HepG2 (cell line): ENCODE data around the gene PGA5. TPM values are rescaled to one million over a fixed set of nuclear protein-coding genes. Genes with fewer than 3 reads are reported as not detected.

Experiments
- BRCA1 ChIP-seq: sonication (generic); formaldehyde crosslinking; IDR thresholded peaks from 2 replicates; pipeline ENCODE4 v1.4.0; 2020; ENCODE audit warnings: missing genetic modification reagents
- CSRNP2 ChIP-seq: sonication (generic); formaldehyde crosslinking; conservative IDR thresholded peaks from 2 replicates; pipeline ENCODE4 v1.8.0; 2022; ENCODE audit warnings: low read depth, missing genetic modification reagents
- DNMT1 ChIP-seq: sonication (generic); formaldehyde crosslinking; IDR thresholded peaks from 2 replicates; pipeline ENCODE4 v1.5.1; 2020; ENCODE audit warnings: mild to moderate bottlenecking, missing genetic modification reagents
- FOXJ3 ChIP-seq: sonication (generic); formaldehyde crosslinking; IDR thresholded peaks from 2 replicates; pipeline ENCODE4 v1.4.0; 2020; ENCODE audit warnings: missing genetic modification reagents, mild to moderate bottlenecking, borderline replicate concordance
- FOXK1 ChIP-seq: sonication (generic); formaldehyde crosslinking; IDR thresholded peaks from 2 replicates; pipeline ENCODE4 v1.4.0; 2020; ENCODE audit warnings: low read depth, missing genetic modification reagents, borderline replicate concordance
- HBP1 ChIP-seq: IDR thresholded peaks from 2 replicates; pipeline ENCODE4 v1.6.1; 2016; ENCODE audit warnings: low read depth, control low read depth
- KAT8 ChIP-seq: IDR thresholded peaks from 2 replicates; pipeline ENCODE4 v1.6.1; 2016; ENCODE audit warnings: missing genetic modification reagents, missing compliant biosample characterization
- KDM5A ChIP-seq: fragments of 200-600 bp; sonication (generic); IDR thresholded peaks from 2 replicates; pipeline ENCODE4 v1.7.0; 2018; ENCODE audit warnings: antibody characterized with exemption, mild to moderate bottlenecking, low read length, borderline replicate concordance
- MLX ChIP-seq: IDR thresholded peaks from 2 replicates; pipeline ENCODE4 v1.6.1; 2016
- MXI1 ChIP-seq: IDR thresholded peaks from 3 replicates; pipeline ENCODE4 v1.6.1; 2012; ENCODE audit warnings: low read depth, low read length, inconsistent platforms, borderline replicate concordance
- NR2F2 ChIP-seq: IDR thresholded peaks from 2 replicates; pipeline ENCODE4 v1.6.1; 2012; ENCODE audit warnings: low read depth, inconsistent platforms, borderline replicate concordance
- RXRB ChIP-seq: IDR thresholded peaks from 2 replicates; pipeline ENCODE4 v1.6.1; 2016; ENCODE audit warnings: borderline replicate concordance, missing genetic modification reagents, missing compliant biosample characterization
- SALL1 ChIP-seq: sonication (generic); formaldehyde crosslinking; IDR thresholded peaks from 2 replicates; pipeline ENCODE4 v1.8.0; 2022; ENCODE audit warnings: mild to moderate bottlenecking, missing genetic modification reagents
- SALL2 ChIP-seq: sonication (generic); formaldehyde crosslinking; IDR thresholded peaks from 2 replicates; pipeline ENCODE4 v1.8.1; 2023; ENCODE audit warnings: mild to moderate bottlenecking, missing genetic modification reagents, inconsistent platforms
- SP4 ChIP-seq: sonication (generic); formaldehyde crosslinking; IDR thresholded peaks from 2 replicates; pipeline ENCODE4 v1.8.1; 2023; ENCODE audit warnings: mild to moderate bottlenecking, missing genetic modification reagents
- THAP9 ChIP-seq: sonication (generic); formaldehyde crosslinking; IDR thresholded peaks from 2 replicates; pipeline ENCODE4; 2020; ENCODE audit warnings: missing genetic modification reagents, mild to moderate bottlenecking, borderline replicate concordance
- ZIK1 ChIP-seq: sonication (generic); formaldehyde crosslinking; IDR thresholded peaks from 2 replicates; pipeline ENCODE4 v1.5.0; 2020; ENCODE audit warnings: mild to moderate bottlenecking, low read depth, missing genetic modification reagents, borderline replicate concordance
- ZNF264 ChIP-seq: sonication (generic); formaldehyde crosslinking; IDR thresholded peaks from 2 replicates; pipeline ENCODE4 v1.4.0; 2020; ENCODE audit warnings: missing genetic modification reagents
- ZNF672 ChIP-seq: sonication (generic); formaldehyde crosslinking; IDR thresholded peaks from 2 replicates; pipeline ENCODE4 v1.8.1; 2022; ENCODE audit warnings: missing genetic modification reagents
- ZNF709 ChIP-seq: sonication (generic); formaldehyde crosslinking; IDR thresholded peaks from 2 replicates; pipeline ENCODE4 v1.5.0; 2020; ENCODE audit warnings: mild to moderate bottlenecking, missing genetic modification reagents
- ZZZ3 ChIP-seq: sonication (generic); formaldehyde crosslinking; IDR thresholded peaks from 2 replicates; pipeline ENCODE4 v1.4.0; 2020; ENCODE audit warnings: missing genetic modification reagents, mild to moderate bottlenecking, borderline replicate concordance
- polyA plus RNA-seq, 8 experiments: library from polyadenylated mRNA; depleted of rRNA in 3 of 8; stranded (reverse) in 7 of 8; unstranded in 1 of 8; fragments of >200 nt; fragmentation: Illumina TruSeq in 4 of 8; extraction: Trizol in 4 of 8; gene quantifications; 2 replicates each; pipeline versions ENCODE4 v1.2.1 to v1.2.3, GENCODE V29; 2011 to 2016; ENCODE audit warnings: low read depth in 4 of 8, missing spikeins in 1 of 8, mixed read lengths in 1 of 8; ENCODE audit not compliant: insufficient read depth in 1 of 8
- total RNA-seq, 5 experiments: library from RNA; depleted of rRNA; stranded (reverse); fragments of >200 nt; fragmentation: Illumina TruSeq; extraction: Trizol; gene quantifications; 2 replicates each; pipeline ENCODE4 v1.2.3, GENCODE V29; 2016; ENCODE audit warnings: low read depth in 1 of 5
- TF ChIP-seq, protein P1 (sequence below): sonication (generic); formaldehyde crosslinking; IDR thresholded peaks from 2 replicates; pipeline ENCODE4 v1.5.0; 2020; ENCODE audit warnings: missing genetic modification reagents

The PGA5 gene
- total and polyA plus RNA-seq, 2 of the 13 experiments (the other 11 are each of a cell fraction or from before 2014, with no cell fraction given) = not detected

DNA sequence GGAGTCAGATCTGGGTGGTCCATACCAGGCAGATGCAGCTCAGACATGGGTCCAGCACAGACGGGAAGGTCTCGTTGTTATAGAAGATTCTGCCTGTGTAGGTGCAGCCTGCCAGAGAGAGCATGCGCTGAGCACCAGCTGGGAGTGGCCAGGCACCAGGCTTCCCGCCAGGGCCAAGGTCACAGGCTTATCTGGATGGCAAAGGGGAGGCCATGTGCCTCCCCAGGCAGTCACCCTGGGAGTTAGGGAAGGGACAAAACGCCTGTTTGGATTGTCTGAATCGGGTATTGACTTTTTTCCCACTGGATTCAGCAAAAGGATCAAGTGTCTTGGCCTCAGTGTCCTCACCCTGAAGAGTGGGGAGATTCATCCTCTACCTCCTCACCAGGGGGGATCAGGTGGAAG lies 26.5 kb downstream of the PGA5 start (continued):
- TF ChIP-seq SP4 (CRISPR knock-in tag) (0 out of 2 replicates have a peak, but pooled peaks have one; percentile 42), FOXJ3 (CRISPR knock-in tag) (peak; percentile 38; the same call in 1 of the 2 replicates), MXI1 (peak; percentile 87; the same call in 1 of the 3 replicates), KDM5A (no peak), ZNF709 (0 out of 2 replicates have a peak, but pooled peaks have one; percentile 30), RXRB (CRISPR knock-in tag) (peak; percentile 65; the same call in 1 of the 2 replicates), ZNF672 (CRISPR knock-in tag) (no peak), SALL1 (CRISPR knock-in tag) (peak; percentile 68), KAT8 (CRISPR knock-in tag) (0 out of 2 replicates have a peak, but pooled peaks have one; percentile 23), ZNF264 (CRISPR knock-in tag) (peak; percentile 65; the same call in 1 of the 2 replicates), FOXK1 (CRISPR knock-in tag) (0 out of 2 replicates have a peak, but pooled peaks have one; percentile 20), NR2F2 (peak; percentile 45; the same call in 1 of the 2 replicates), SALL2 (CRISPR knock-in tag) (0 out of 2 replicates have a peak, but pooled peaks have one; percentile 30), ZIK1 (no peak), CSRNP2 (CRISPR knock-in tag) (no peak), ZZZ3 (no peak), BRCA1 (0 out of 2 replicates have a peak, but pooled peaks have one; percentile 64), MLX (CRISPR knock-in tag) (peak; percentile 63; the same call in 1 of the 2 replicates), HBP1 (CRISPR knock-in tag) (no peak), THAP9 (CRISPR knock-in tag) (peak; percentile 38; the same call in 1 of the 2 replicates), DNMT1 (CRISPR knock-in tag) (0 out of 2 replicates have a peak, but pooled peaks have one; percentile 36)
- TF ChIP-seq, protein P1, sequence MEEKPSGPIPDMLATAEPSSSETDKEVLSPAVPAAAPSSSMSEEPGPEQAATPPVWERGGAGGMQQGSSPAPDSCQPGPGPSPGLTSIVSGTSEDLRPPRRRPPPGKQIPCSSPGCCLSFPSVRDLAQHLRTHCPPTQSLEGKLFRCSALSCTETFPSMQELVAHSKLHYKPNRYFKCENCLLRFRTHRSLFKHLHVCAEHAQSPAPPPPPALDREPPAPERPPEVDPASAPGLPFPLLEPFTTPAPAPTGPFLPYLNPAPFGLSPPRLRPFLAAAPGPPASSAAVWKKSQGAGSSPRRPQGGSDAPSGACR (CRISPR knock-in tag) = peak; percentile 50; the same call in 1 of the 2 replicates
